Measurements from ENCODE around the gene CTBP2. TPM values are rescaled to one million over a fixed set of nuclear protein-coding genes. Genes with fewer than 3 reads are reported as not detected.

Gene CTBP2
- total RNA-seq, 2 experiments from 2014 or later: 0.25 TPM; not detected in 1

DNA sequence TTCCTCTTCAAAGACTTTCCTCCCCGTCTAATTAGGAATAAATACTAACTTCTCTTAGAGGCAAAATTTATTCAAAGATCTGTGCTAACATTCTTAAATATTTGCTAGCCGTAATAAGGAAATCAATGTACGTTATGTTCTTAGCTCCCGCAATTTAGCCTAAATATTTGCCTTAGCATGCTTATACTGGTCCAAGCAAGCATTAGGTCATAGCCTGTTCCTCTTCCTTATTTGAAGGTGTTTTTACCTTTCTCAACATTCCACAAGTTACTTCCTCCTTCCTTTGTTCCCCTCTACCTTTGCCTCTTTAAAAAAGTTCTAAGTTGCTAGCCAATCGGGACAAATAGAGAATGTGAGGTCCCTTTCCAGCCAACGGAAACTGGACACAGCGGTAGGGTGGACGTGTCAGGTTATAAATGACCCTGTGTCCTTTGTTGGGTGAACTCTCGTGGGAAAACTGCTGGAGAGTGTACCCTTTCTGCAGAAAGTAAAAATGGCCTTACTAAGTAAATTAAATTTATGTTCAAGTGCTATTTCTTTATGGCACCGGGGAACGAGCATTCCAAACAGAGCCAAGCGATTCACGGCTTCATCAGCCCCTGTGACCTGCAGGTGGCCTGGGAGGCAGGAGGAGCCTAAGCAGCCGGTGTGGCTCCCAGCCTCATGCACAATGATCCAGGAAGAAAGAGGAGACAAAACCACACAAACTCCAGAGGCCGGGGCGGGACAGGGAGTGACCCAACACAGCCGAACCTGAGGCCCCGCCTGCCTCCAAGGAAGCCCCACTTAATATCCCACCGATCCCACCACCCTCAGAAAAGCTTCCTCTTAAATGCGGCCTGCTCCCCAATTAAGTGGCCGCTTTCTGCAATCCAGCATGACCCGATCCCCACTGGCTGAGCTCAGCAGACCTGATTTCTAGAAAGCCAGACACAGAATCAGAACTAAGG, 151.4 kb downstream of the CTBP2 start:
- Mint-ChIP-seq H3K27ac (no peak overlapping the region), H3K27me3 (no peaks in the 10 kb centered on the region), H3K4me3 (no peak overlapping the region), H3K36me3 (no peaks in the 10 kb centered on the region), H3K4me1 (no peaks in the 10 kb centered on the region), H3K9me3 (no peaks in the 10 kb centered on the region)
- no peak for DNase-seq

DNA sequence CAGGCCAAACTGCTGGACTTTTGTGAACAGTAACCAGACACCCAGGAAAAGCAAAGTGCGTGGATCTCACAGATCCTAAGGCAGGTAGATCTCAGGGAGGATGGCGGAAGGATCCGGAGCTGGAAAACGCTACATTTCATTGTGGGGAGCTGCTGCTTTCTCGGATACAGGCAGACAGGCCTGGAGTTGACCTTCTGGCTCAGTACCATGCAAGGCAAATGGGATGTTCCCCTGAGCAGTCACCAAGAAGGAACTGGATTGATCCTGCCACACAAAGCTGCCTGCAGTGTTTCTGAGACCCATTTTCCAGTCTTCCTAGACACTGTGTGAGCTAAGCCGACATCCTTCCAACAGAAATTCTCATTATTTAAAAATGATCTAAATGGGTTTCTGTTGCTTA, 152.9 kb downstream of the CTBP2 start:
- no peak overlapping the region for H3K27ac Mint-ChIP-seq
- no peaks in the 10 kb centered on the region for H3K36me3 Mint-ChIP-seq
- no peaks in the 10 kb centered on the region for H3K9me3 Mint-ChIP-seq
- H3K27me3 Mint-ChIP-seq: no peaks in the 10 kb centered on the region
- no peaks in the 10 kb centered on the region for H3K4me1 Mint-ChIP-seq
- no peak overlapping the region for H3K4me3 Mint-ChIP-seq
- no peak for DNase-seq

DNA sequence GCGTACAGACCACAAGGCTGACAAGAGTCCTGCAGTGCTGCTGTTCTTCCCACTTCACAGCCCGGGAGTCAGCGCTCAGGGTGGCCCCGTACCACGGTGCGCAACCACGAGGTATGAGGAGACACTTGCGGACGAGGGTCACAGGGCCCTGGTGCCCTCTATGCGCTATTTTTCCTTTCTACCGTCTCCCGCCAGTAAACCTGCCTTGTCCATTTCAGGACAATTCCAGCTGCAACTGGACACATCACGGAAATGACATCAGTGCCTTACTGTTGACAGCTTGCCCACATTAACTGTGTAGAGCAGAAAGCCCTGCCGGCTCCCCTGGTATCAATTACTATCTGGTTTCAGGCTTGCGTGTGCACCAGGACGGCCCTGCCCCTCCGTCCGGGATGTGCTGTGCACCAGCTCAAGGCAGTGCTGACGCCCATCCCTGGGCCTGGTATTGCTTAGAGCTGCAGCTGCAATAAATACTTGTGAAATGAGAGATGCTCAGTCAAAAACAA, 153.4 kb downstream of the CTBP2 start:
- DNase-seq: no peak
- H3K9me3 Mint-ChIP-seq: no peaks in the 10 kb centered on the region
- no peaks in the 10 kb centered on the region for H3K36me3 Mint-ChIP-seq
- no peak overlapping the region for H3K4me3 Mint-ChIP-seq
- no peaks in the 10 kb centered on the region for H3K27me3 Mint-ChIP-seq
- H3K27ac Mint-ChIP-seq: no peak overlapping the region
- H3K4me1 Mint-ChIP-seq: no peaks in the 10 kb centered on the region

DNA sequence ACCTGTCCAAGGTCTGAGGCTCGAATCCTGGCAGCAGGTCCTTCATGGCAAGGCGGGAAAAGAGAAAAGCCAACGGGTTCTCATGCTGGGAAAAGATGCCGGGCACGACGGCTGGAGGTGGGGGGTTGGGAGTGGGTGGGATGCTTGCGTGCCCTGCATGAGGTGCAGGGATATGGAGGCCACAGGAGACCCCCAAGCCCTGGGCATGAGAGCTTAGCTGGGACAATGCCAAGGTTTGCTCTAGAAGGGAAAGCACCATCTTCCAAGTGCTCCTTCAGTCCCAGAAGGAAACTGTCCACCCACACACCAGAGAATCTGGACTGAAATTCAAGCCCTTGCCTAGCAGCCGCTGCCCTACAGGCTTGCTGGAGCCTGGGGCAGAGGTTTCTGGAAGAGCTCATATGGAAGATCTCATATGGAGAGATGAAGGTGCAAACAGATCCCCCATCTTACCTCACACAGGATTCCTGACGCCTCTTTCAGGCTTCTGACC, 154.1 kb downstream of the CTBP2 start:
- H3K9me3 Mint-ChIP-seq: no peaks in the 10 kb centered on the region
- no peak overlapping the region for H3K27ac Mint-ChIP-seq
- DNase-seq: no peak
- H3K27me3 Mint-ChIP-seq: no peaks in the 10 kb centered on the region
- no peaks in the 10 kb centered on the region for H3K36me3 Mint-ChIP-seq
- no peaks in the 10 kb centered on the region for H3K4me1 Mint-ChIP-seq
- no peak overlapping the region for H3K4me3 Mint-ChIP-seq

DNA sequence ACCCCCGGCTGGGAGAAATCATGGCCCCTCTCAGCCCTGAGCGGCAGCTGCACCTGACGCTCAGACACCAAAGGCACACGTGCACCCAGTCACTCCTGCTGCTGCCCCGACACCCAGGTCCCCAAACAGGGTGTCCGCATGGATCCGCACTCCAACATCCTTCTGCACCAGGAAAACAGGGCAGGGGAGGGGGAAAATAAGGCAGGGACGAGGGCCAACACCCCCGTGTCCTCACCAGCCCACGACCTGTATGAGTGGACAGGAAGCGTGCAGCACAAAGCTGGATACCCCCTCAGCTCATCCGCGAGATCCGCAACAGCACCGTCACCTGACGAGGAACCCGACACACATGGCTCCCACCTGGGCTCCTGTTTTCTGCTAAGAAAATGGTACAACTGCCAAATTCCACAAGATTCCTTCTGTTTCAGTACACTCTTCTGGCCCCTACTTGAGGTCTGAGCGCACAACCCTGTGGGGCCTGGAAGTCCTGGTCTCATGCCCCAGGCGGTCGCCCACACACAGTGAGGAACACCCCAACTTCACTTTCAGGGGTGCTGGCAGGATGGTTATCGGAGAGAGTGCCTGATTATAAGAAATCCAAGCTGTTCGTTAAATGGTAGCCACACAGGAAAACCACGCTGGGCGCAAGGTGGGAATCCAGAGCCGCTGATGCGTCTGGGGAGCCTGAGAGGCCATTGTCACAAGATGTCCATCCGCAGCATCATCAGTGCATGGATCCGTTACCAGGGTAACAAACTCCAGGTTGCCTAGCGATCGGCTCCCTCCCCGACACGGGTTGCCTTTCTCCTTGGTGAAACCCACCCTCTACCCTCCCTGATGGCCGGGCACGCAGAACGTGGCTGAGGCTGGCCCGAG, 154.8 kb downstream of the CTBP2 start:
- no peak for DNase-seq
- Mint-ChIP-seq H3K27me3 (no peaks in the 10 kb centered on the region), H3K36me3 (no peaks in the 10 kb centered on the region), H3K9me3 (no peaks in the 10 kb centered on the region), H3K4me3 (no peak overlapping the region), H3K27ac (no peak overlapping the region), H3K4me1 (peaks cover 4% of the 10 kb centered on the region)

DNA sequence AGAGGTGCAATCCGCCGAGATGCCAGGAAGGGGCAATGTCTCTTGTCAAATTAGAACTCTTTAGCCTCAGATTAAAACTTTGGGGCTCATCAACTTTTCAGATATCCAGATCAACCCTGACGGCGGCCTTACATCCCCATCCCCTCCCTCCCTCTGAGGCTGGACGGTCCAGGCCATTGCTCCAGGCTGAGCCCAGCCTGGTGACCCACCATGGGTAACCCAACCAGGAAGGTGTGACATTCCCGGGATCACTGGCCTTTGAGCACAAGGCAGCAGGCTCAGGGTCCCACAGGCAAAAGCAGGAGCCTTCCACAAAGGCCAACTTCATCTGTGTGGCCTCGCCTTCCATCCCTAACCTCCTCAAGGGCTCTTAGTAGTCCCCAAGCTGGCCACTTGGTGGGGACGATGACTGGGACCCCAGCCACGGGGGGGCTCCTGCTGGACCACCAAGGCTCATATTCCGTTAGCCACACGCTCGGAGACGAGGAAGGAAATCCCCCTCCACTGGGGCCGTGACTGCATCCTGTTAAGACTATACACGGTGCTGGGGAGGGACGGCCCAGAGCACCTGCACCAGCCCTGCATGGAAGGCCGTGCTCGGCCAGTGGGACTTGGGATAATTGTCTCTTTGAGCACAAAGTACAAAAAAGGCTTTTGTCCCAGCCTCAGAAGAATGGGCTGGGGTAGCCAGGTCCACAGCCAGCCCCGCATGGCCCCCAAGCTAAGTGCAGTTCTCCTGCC, 155.6 kb downstream of the CTBP2 start:
- no peak for DNase-seq
- H3K36me3 Mint-ChIP-seq: no peaks in the 10 kb centered on the region
- H3K27ac Mint-ChIP-seq: no peak overlapping the region
- no peaks in the 10 kb centered on the region for H3K27me3 Mint-ChIP-seq
- H3K9me3 Mint-ChIP-seq: no peaks in the 10 kb centered on the region
- H3K4me3 Mint-ChIP-seq: no peak overlapping the region
- H3K4me1 Mint-ChIP-seq: peaks cover 4% of the 10 kb centered on the region

DNA sequence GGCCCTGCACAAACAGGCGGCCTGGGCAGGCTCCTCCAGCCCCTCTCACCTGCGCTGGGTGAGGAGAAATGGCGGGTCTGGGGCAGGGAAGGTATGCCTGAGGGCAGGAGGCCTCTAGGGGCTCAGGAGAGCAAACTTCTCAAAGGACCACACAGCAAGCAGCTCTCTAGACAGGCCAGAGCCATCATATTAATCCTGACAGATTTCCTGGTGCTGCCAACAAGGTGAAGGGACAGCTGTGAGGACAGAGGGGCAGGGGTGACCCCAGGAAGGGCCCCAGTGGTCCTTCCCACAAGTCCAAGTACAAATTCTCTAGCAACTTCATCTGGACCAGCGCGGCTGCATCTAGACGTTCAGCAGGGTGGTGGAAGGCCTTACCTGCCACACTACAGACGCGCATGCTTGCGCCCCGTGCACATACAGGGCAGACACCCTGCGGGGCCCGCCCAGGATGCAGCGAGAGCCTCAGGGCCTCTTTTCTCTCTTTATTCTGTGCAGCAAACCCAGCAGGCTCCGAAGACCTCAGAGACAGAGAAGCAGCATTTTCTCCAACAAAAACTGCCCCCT, 156.4 kb downstream of the CTBP2 start:
- H3K4me1 Mint-ChIP-seq: peaks cover 4% of the 10 kb centered on the region
- H3K36me3 Mint-ChIP-seq: no peaks in the 10 kb centered on the region
- DNase-seq: no peak
- H3K27ac Mint-ChIP-seq: no peak overlapping the region
- no peaks in the 10 kb centered on the region for H3K9me3 Mint-ChIP-seq
- H3K4me3 Mint-ChIP-seq: no peak overlapping the region
- no peaks in the 10 kb centered on the region for H3K27me3 Mint-ChIP-seq

DNA sequence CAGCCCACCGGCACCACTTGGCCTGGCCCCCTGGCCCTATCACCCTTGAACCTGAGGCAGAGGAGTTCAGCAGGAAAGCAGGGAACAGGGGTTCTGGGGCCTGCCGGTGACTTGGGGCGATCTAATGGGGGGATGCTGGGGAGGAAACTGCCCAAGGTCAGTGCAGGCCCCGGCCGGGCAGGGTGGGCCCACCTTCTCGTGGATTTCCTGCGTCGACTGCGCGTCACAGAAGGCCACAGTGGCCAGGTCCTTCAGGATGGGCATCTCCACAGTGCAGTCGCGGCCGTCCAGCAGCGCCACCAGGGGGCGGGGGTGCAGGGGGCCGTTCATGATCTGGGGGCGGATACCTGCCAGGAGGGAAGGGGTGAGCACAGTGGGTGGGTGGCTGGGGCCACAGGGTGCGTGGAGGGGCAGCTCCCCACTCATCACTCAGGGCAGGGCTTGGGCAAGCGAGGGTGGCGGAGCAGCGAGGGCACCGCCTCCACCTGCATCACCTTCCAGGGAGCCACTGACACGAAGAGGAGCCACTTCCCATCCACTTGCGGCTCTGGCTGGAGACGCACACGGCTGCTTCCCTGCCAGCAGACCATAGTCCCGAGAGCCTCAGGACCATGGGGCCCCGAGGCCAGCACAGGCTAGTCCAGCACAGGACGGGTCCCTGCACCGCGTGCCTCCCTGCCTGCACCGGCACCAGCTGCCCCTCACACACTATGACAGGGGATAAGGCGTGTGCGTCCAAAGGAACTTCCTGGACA, 157.0 kb downstream of the CTBP2 start:
- no peaks in the 10 kb centered on the region for H3K36me3 Mint-ChIP-seq
- peaks cover 4% of the 10 kb centered on the region for H3K4me1 Mint-ChIP-seq
- H3K27me3 Mint-ChIP-seq: no peaks in the 10 kb centered on the region
- H3K4me3 Mint-ChIP-seq: no peak overlapping the region
- H3K9me3 Mint-ChIP-seq: no peaks in the 10 kb centered on the region
- no peak for DNase-seq
- no peak overlapping the region for H3K27ac Mint-ChIP-seq

DNA sequence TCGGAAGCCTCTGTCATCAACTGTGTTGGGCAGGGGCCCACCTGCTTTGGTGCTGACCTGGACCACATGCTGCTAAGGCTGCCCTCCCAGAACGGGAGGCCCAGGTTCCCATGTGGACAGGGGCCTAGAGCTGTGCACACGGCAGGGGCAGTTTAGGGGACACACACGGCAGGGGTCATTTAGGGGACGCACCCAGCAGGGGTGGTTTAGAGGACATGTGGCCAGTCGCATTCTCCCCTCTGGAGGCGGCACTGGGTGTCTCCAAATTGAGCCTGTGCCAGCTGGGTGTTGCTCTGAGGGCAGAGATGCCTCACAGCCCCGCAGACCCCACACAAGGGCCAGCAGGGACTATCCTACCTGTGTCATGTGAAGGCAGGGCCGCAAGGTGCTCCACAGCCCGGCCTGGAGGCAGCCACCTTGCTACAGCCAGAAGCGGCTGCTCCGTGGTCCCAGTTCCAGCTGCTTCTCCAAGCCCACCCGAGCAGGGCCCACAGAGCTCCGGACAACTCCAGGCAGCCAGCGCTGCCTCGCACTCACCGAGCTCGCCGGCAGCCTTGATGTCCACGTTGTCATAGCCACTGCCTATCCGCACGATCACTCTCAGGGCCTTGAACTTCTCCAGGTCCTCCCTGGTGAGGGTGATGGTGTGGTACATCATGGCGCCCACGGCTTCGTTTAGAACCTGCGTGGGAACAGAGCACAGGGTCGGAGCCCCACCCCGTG, 157.8 kb downstream of the CTBP2 start:
- no peak for DNase-seq
- H3K36me3 Mint-ChIP-seq: no peaks in the 10 kb centered on the region
- no peaks in the 10 kb centered on the region for H3K9me3 Mint-ChIP-seq
- H3K27me3 Mint-ChIP-seq: no peaks in the 10 kb centered on the region
- no peak overlapping the region for H3K4me3 Mint-ChIP-seq
- peaks cover 4% of the 10 kb centered on the region for H3K4me1 Mint-ChIP-seq
- no peak overlapping the region for H3K27ac Mint-ChIP-seq

DNA sequence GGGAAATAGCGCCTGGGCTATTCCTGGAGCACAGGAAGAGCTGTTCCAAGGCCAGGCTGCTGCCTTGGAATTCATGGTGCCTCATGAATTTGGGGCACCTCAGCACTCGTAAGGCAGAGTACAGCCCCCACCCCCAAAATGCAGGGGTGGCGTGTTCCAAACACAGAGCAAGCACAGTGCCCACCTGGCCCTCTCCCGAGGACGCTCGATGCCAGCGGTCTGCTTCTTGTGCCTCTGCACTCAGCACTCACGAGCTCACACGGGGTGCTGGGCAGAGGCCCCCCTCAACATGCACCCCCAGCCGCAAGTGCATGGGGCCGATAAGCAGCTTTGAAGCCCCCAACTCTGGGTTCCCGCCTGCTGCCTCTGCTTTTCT, 158.3 kb downstream of the CTBP2 start:
- H3K4me1 Mint-ChIP-seq: peaks cover 4% of the 10 kb centered on the region
- DNase-seq: no peak
- no peak overlapping the region for H3K4me3 Mint-ChIP-seq
- H3K36me3 Mint-ChIP-seq: no peaks in the 10 kb centered on the region
- no peak overlapping the region for H3K27ac Mint-ChIP-seq
- no peaks in the 10 kb centered on the region for H3K27me3 Mint-ChIP-seq
- no peaks in the 10 kb centered on the region for H3K9me3 Mint-ChIP-seq

DNA sequence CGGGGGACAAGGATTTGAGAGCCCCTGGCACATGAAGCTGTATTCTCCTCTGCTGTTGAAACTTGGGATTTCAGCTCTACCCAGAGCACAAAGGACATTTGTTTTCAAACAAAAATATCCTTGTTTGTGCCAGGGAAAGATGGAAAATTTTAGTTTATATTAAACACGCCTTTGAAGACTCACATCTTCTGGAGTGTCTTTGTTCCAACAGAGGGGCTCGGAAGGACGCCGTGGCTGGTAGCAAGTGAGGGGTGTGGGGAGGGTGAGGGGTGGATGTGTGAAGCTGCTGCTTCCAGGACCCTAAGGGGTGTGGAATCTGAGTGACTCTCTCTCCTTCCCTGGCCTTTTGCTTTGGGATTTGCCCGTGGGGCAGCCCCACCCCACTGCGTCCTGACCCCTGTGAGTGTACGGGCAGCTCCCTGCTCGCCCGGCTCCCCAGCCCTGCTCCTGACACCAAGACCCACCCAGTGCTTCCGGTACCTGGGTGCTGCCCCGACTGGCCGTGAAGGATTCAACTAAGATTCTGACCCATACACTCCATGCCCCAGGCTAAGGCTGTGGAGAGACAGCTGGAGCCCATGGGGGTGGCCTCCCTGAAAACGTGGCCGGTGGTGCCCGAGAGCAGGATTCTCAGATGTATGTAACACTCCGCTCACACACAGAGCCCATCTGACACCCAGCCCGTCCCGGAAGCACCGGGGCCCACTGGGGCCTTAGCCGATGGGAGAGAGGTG, 158.9 kb downstream of the CTBP2 start:
- no peaks in the 10 kb centered on the region for H3K27me3 Mint-ChIP-seq
- peaks cover 4% of the 10 kb centered on the region for H3K4me1 Mint-ChIP-seq
- H3K4me3 Mint-ChIP-seq: no peak overlapping the region
- no peaks in the 10 kb centered on the region for H3K9me3 Mint-ChIP-seq
- no peaks in the 10 kb centered on the region for H3K36me3 Mint-ChIP-seq
- H3K27ac Mint-ChIP-seq: no peak overlapping the region
- no peak for DNase-seq

DNA sequence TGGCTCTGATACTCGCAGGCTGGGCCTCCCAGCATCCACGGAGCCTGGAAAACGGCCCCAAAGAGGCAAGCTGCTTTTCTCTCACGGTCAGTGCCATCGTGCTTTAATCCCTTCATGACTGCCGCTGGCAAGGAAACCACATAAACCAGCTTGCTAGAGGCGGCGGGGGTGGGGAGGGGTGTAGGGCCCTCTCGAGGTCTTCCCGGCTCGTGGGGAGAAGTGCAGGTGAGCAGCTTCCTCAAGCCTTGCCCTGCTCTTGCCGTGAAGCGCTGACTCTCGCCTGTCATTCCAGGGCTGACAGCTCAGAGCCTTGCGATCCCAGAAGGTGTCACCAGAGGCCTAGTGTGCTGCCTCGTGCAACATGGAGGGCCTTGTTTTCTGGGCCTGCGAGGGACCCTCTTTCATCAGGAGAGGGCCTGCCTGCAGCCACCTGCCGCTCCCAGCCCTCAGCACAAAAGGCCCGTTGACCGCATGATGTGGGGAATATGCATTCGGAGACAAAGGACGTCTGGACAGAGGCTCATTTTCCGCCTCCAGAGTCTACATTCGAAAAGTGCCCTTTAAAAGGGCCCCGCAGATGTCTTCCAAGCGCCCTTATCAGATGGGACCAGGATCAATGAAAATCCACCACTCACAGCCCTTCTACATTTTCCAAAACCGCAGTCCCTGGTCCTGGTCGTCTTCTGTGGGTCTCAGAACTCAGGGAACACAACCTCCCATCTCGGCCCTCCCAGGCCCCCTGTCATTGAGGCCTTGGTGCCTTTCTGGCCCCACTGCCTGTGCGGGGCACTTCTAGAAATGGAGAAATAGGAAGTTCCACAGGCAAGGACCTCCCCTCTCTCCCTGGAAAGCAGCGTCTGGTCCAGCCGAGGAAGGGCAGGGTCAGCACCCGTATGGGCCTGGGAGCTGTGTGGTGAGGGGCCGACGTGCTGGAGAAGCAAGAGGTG, 159.7 kb downstream of the CTBP2 start:
- H3K27ac Mint-ChIP-seq: no peak overlapping the region
- DNase-seq: no peak
- H3K4me3 Mint-ChIP-seq: no peak overlapping the region
- no peaks in the 10 kb centered on the region for H3K27me3 Mint-ChIP-seq
- H3K36me3 Mint-ChIP-seq: no peaks in the 10 kb centered on the region
- no peaks in the 10 kb centered on the region for H3K9me3 Mint-ChIP-seq
- H3K4me1 Mint-ChIP-seq: peaks cover 4% of the 10 kb centered on the region
